ENCODE measurements around the gene IL20.

DNA sequence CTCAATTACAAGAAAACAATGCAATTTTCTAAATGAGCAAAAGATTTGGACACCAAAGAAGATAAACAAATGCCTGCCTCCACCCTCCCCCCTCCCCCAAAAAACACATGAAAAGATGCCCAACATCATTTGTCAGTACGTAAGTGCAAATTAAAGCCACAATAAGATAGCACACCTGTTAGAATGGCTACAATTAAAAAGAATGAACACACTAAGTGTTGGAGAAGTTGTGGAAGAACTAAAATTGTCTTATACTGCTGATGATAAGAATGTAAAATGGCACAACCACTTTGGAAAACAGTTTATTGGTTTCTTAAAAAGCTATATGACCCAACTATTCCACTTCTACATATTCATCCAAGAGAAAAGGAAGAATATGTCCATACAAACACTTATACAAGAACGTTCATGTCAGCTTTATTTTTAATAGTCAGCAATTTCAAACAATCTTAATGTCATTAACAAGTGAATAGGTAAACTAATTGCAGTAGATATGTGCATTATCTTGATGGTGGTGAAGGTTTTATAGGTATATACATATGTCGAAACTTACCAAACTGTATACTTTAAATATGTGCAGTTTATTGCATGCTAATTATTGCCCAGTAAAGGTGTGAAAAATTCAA, 10.4 kb downstream of the IL20 start:
- no peak for TF ChIP-seq CTCF (IDR thresholded peaks at IDR 0.05)
- TF ChIP-seq, protein P1, sequence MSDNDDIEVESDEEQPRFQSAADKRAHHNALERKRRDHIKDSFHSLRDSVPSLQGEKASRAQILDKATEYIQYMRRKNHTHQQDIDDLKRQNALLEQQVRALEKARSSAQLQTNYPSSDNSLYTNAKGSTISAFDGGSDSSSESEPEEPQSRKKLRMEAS (IDR thresholded peaks at IDR 0.05) = no peak
- no peak for TF ChIP-seq POLR2A (IDR thresholded peaks at IDR 0.05; ENCODE audit: low read length)
- TF ChIP-seq, protein P2, sequence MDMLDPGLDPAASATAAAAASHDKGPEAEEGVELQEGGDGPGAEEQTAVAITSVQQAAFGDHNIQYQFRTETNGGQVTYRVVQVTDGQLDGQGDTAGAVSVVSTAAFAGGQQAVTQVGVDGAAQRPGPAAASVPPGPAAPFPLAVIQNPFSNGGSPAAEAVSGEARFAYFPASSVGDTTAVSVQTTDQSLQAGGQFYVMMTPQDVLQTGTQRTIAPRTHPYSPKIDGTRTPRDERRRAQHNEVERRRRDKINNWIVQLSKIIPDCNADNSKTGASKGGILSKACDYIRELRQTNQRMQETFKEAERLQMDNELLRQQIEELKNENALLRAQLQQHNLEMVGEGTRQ (IDR thresholded peaks at IDR 0.05) = no peak
- no peak for TF ChIP-seq NPAS2 (CRISPR knock-in tag; IDR thresholded peaks at IDR 0.05; ENCODE audit: borderline replicate concordance)
- 0 out of 2 replicates have a peak, but pooled peaks have one; percentile 12 for TF ChIP-seq PHF8 (IDR thresholded peaks at IDR 0.05; ENCODE audit: borderline replicate concordance, low read depth)
- TF ChIP-seq, protein P3, sequence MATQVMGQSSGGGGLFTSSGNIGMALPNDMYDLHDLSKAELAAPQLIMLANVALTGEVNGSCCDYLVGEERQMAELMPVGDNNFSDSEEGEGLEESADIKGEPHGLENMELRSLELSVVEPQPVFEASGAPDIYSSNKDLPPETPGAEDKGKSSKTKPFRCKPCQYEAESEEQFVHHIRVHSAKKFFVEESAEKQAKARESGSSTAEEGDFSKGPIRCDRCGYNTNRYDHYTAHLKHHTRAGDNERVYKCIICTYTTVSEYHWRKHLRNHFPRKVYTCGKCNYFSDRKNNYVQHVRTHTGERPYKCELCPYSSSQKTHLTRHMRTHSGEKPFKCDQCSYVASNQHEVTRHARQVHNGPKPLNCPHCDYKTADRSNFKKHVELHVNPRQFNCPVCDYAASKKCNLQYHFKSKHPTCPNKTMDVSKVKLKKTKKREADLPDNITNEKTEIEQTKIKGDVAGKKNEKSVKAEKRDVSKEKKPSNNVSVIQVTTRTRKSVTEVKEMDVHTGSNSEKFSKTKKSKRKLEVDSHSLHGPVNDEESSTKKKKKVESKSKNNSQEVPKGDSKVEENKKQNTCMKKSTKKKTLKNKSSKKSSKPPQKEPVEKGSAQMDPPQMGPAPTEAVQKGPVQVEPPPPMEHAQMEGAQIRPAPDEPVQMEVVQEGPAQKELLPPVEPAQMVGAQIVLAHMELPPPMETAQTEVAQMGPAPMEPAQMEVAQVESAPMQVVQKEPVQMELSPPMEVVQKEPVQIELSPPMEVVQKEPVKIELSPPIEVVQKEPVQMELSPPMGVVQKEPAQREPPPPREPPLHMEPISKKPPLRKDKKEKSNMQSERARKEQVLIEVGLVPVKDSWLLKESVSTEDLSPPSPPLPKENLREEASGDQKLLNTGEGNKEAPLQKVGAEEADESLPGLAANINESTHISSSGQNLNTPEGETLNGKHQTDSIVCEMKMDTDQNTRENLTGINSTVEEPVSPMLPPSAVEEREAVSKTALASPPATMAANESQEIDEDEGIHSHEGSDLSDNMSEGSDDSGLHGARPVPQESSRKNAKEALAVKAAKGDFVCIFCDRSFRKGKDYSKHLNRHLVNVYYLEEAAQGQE (IDR thresholded peaks at IDR 0.05) = no peak
- no peak for TF ChIP-seq RFX5 (IDR thresholded peaks at IDR 0.05)
- no peak for TF ChIP-seq MYC (IDR thresholded peaks at IDR 0.05; ENCODE audit: borderline replicate concordance, low read length)
- TF ChIP-seq SMC3 (IDR thresholded peaks at IDR 0.05) = no peak
- no peak for TF ChIP-seq CBX2 (IDR thresholded peaks at IDR 0.05; ENCODE audit: borderline replicate concordance, low read depth)
- no peak for TF ChIP-seq CEBPB (IDR thresholded peaks at IDR 0.05)
